22Rv1 (cell line): ENCODE measurements around the gene FBH1.

ENCODE experiments used
- ZFX ChIP-seq: fragments of 450-650 bp; IDR thresholded peaks from 2 replicates; pipeline ENCODE4 v1.6.1; 2017; ENCODE audit warnings: antibody characterized with exemption, borderline replicate concordance
- TF ChIP-seq, protein P1 (sequence below): fragments of 450-650 bp; IDR thresholded peaks from 2 replicates; pipeline ENCODE4 v1.5.1; 2017; ENCODE audit warnings: mild to moderate bottlenecking

DNA sequence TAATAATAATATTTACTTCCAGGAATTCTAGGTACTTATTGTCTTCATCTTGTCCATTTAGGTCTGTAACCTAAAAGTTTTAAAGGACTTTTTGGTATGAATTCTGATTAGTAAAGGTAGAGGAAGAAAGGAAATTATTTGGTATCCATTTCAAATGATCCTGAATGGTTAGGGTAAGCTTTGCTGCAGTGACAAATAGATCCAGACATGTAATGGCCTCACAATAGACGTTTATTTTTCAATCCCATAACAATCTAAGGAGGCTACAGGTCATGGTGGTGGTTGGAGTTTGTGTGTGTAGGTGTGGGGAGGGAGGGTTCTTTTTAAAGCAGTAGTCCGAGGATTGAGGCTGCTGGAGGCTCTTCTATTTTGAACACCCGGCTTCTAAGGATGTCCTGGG is 5.3 kb downstream of the FBH1 start:
- TF ChIP-seq, protein P1, sequence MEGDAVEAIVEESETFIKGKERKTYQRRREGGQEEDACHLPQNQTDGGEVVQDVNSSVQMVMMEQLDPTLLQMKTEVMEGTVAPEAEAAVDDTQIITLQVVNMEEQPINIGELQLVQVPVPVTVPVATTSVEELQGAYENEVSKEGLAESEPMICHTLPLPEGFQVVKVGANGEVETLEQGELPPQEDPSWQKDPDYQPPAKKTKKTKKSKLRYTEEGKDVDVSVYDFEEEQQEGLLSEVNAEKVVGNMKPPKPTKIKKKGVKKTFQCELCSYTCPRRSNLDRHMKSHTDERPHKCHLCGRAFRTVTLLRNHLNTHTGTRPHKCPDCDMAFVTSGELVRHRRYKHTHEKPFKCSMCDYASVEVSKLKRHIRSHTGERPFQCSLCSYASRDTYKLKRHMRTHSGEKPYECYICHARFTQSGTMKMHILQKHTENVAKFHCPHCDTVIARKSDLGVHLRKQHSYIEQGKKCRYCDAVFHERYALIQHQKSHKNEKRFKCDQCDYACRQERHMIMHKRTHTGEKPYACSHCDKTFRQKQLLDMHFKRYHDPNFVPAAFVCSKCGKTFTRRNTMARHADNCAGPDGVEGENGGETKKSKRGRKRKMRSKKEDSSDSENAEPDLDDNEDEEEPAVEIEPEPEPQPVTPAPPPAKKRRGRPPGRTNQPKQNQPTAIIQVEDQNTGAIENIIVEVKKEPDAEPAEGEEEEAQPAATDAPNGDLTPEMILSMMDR = no peak
- no peak for TF ChIP-seq ZFX
